ENCODE results near the gene BBS9. TPM values are rescaled to one million over a fixed set of nuclear protein-coding genes. Genes with fewer than 3 reads are reported as not detected.
"Not testable (repeated sequence)": the region's sequence is repeated elsewhere in the genome, so short reads cannot be mapped to it uniquely, and the experiment has no call there.

Gene BBS9
- total and polyA plus RNA-seq, 8 donors, result 2.6 to 10.8 (median 6.0) TPM

DNA sequence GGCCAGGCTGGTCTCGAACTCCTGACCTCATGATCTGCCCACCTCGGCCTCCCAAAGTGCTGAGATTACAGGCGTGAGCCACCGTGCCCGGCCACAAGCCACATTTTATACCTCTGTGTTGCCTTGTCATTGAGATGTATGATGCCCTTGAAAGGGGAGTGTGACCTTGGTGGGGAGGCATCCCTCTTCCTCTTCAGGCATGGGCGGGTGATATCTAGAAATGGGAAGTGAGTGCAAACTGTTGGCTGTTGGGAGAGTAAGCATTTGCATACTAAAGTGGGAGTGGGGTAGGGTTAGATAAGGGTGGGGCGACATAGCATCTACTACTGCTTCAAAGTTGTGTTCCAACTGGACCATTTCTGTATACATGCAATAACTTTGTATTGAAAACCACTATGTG lies 40.2 kb upstream of the BBS9 start:
- Histone ChIP-seq H3K36me3 (no peaks in the 10 kb centered on the region), H3K4me3 (no peak overlapping the region), H3K27me3 (no peaks in the 10 kb centered on the region), H3K4me1 (no peaks in the 10 kb centered on the region), H3K9me3 (no peaks in the 10 kb centered on the region), H3K27ac (no peak overlapping the region)
- no peak for DNase-seq
- intact Hi-C loops (cut with DNase I), result no loop called here
- ATAC-seq, result no peak
- 77 to 88% methylated on average over 7 of the region's 7 CpGs for WGBS, 2 donors
- no peak for FAIRE-seq
- TF ChIP-seq, protein P1, sequence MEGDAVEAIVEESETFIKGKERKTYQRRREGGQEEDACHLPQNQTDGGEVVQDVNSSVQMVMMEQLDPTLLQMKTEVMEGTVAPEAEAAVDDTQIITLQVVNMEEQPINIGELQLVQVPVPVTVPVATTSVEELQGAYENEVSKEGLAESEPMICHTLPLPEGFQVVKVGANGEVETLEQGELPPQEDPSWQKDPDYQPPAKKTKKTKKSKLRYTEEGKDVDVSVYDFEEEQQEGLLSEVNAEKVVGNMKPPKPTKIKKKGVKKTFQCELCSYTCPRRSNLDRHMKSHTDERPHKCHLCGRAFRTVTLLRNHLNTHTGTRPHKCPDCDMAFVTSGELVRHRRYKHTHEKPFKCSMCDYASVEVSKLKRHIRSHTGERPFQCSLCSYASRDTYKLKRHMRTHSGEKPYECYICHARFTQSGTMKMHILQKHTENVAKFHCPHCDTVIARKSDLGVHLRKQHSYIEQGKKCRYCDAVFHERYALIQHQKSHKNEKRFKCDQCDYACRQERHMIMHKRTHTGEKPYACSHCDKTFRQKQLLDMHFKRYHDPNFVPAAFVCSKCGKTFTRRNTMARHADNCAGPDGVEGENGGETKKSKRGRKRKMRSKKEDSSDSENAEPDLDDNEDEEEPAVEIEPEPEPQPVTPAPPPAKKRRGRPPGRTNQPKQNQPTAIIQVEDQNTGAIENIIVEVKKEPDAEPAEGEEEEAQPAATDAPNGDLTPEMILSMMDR (IDR thresholded peaks at IDR 0.05), result no peak

- Histone ChIP-seq H3K36me3 (peaks cover 0 to 19% (median 6%) of the 10 kb centered on the region in 3 donors), H3K4me1 (no peaks in the 10 kb centered on the region), H3K9me3 (no peaks in the 10 kb centered on the region), H3K4me3 (no peak overlapping the region), H3K27me3 (no peaks in the 10 kb centered on the region), H3K27ac (no peak overlapping the region)
- intact Hi-C loops (cut with DNase I), result no loop called here
- ATAC-seq, result no peak
- WGBS, 2 donors, result 72 to 85% methylated on average over 4 of the region's 4 CpGs
- no peak for DNase-seq
- TF ChIP-seq, protein P1 (IDR thresholded peaks at IDR 0.05), result no peak
- FAIRE-seq, result no peak
Measured at GRCh38 chr7:33091111-33091531, 38.2 kb upstream of the BBS9 start.

GRCh38 chr7:33091641-33092191 lies 37.6 kb upstream of the BBS9 start:
- Histone ChIP-seq H3K27me3 (no peaks in the 10 kb centered on the region), H3K36me3 (peaks cover 0 to 25% (median 10%) of the 10 kb centered on the region in 3 donors), H3K27ac (no peak overlapping the region), H3K9me3 (no peaks in the 10 kb centered on the region), H3K4me1 (no peaks in the 10 kb centered on the region), H3K4me3 (no peak overlapping the region)
- intact Hi-C loops (cut with DNase I), result no loop called here
- no peak for FAIRE-seq
- WGBS, 2 donors, result 68 to 83% methylated on average over 5 of the region's 5 CpGs
- no peak for DNase-seq
- TF ChIP-seq, protein P1 (IDR thresholded peaks at IDR 0.05), result no peak
- ATAC-seq, result no peak

DNA sequence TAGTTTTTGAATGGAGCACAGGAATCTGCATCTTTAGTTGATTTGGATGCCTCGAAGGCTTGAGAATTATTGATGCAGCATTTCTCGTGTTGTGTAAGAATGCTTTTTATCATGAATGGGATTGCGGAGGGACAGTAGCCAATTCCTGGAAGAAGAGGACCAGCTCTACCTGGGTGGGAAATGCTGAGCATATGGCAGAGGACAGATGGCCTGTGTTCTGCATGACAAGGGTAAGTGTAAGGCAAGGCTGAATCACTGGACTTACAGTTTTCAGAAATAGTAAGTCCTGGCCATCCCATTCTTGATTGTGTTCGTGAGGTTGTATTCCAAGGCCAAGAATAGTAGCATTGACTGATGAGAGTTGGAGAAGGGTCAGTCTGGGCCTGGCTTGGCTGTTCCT lies 36.1 kb upstream of the BBS9 start:
- no peak overlapping the region for H3K4me3 ChIP-seq
- no peaks in the 10 kb centered on the region for H3K4me1 ChIP-seq
- intact Hi-C loops (cut with DNase I), result no loop called here
- H3K27me3 ChIP-seq, result no peaks in the 10 kb centered on the region
- ATAC-seq (no peak), DNase-seq (no peak), FAIRE-seq (no peak)
- TF ChIP-seq, protein P1 (IDR thresholded peaks at IDR 0.05), result no peak
- H3K36me3 ChIP-seq, result peaks cover 0 to 37% (median 10%) of the 10 kb centered on the region in 3 donors
- H3K27ac ChIP-seq, result no peak overlapping the region
- 78 to 91% methylated on average over 4 of the region's 4 CpGs for WGBS, 2 donors
- no peaks in the 10 kb centered on the region for H3K9me3 ChIP-seq

DNA sequence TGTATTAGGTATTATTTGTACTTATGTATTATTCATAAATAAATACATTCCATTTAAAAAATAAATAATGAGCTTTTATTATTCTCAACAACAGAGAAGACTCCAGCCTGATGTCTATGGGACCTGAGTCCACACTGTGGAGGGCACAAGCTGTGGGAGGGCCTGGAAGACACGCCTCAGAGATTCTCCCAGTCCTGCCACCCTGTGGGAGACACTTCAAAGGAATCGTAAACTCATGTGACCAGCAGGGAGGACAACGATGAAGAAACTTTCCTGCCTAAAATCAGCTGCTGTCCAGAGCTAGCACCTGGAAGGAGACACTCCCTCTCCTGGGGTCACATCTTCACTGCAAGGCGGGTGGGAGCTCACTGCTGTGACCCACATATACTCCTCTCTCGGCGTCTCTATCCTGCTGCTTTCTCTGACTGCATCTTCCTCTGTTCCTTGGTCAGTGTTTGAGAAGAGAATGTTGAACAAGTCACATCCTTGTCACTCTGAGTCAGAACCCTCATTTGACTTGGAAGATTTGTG lies 34.6 kb upstream of the BBS9 start:
- H3K9me3 ChIP-seq; H3K4me3 ChIP-seq; H3K27ac ChIP-seq; intact Hi-C loops (cut with DNase I); FAIRE-seq; H3K27me3 ChIP-seq; ATAC-seq; DNase-seq; H3K4me1 ChIP-seq: not testable (repeated sequence)
- H3K36me3 ChIP-seq, result peaks cover 0 to 46% (median 17%) of the 10 kb centered on the region in 3 donors
- 80 to 85% methylated on average over 5 to 6 of the region's 6 CpGs for WGBS, 2 donors

Data from pancreas (tissue), 10 donors.